Stimulated activated naive CD4-positive, alpha-beta T cell (primary cell): ENCODE results near the gene CNPY1.

Experiments used
- DNase-seq, 6 experiments: peaks; one replicate each; lab custom pipeline; 2025; lab: John Stamatoyannopoulos, UW

CNPY1 gene

GRCh38 chr7:155511702-155511996 is 34.7 kb downstream of the CNPY1 start:
- no peak for DNase-seq

- DNase-seq = no peak
Observed at GRCh38 chr7:155510975-155511701, 35.2 kb downstream of the CNPY1 start.

GRCh38 chr7:155509725-155510551 is 36.4 kb downstream of the CNPY1 start:
- no peak for DNase-seq

DNA sequence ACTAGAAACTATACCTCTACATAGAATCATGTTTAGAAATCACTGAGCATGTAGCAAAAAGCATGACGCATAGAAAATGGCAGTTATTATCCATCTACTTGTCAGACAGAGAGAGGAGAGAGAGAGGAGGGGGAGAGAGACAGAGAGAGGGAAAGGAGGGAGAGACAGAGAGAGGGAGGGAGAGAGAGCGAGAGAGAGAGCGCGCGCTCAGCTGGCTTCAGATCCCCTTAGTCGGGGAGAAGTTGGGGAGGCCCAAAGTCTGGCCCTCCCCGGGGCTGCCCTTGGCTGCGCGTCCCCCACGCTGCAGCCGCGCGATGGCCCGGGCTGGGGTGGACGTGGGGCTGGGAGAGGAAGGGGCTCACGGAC is 37.0 kb downstream of the CNPY1 start:
- DNase-seq = no peak

DNA sequence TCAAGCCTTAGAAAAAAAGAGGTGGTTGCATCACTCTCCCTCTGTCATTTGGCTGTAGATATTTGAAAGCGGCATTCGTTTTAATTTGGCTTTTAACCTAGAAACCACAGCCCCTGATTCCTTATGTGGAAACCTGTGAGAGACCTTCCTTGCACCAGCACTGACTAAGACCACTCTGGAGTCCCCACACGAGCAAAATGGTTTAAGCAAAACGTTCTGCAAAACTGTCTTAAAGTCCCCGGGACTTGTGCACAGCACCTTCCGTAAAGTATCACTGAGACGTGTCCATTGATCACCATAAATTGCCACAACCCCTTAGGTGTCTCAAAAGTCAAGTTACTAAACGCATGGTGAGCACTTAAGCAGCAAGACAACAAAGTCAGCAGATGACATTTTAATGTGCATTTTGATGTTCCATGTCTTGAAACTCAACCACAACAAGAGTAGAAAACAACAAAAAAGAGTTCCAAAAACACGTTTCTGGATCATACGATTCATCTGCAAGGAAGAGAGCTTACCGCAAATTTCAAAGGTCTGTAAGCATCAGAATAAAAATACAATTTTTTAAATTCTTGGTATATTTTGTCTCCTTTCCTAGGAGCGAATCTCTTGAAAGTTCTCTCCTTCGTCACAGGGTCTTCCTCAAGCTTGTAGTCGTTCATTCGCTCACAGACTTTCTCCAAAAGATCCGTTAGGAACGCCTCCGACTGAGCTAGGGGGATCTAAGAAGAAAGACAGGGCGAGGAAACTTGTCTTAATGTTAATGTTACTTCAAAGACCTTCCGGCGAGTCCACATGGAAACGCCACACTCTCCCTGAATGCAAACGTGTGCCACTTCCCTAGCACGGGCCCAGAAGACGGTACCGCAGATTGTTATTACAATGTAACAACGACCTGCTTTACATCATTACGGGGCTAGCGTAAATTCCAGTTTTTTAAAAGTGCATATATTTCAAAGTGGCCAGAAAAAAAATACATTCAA is 37.7 kb downstream of the CNPY1 start:
- no peak for DNase-seq

DNA sequence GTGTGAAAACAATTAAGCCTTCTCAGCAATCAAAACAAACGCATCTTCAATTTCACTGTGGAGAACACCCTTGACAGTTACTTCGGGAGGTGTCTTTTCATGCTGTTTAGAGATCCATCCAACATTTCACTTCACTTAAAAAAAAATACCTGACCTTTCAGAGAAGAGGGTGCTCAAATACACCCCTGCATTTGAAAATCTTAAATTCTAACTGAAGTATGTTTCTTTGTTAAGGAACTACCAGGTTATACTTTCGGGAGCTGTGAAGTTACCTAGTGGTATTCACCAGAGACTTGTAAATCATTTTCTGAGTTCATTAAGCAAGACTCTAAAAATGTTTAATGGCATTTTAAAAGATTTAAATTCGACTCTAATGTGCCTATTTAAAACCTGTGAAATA is 38.8 kb downstream of the CNPY1 start:
- DNase-seq = no peak

DNA sequence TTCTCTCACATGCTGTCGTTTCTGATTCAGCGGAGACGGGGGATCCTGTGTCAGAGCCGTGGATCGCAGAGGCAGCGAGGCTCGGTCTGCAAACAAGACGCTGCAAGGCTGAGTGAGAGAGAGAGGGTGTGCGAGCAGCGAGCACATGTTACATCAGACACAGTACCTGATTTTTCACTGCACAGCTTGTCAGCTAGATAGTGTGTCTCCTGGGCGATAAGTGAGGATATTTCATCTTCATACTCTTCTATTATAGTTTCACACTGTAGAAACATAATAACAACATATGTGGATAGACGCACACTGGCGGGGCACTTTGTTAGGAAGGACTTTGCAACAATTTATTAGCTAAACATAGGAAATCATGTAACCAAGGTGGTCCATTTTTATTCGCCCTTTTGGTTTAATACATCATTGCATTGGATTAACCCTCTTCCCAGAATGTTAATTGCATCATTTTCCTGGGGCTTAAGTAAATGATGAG is 39.5 kb downstream of the CNPY1 start:
- no peak for DNase-seq

DNA sequence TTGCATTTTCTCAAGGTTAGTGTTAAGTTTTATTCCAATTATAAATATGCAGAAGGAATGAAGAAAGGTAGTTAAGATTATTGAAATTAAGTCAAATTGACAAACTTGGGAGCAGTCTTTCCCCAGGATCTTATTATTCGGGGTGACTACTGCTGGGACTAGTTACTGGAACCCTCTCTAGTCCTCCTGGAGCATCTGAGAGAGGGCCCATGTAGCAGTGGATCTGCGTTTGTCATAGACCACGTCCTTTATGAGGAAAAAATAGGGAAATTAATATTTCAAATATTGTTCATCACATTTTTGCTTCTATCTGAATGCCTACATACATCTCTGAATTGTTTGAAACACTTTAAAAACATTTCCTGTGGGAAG is 41.0 kb downstream of the CNPY1 start:
- no peak for DNase-seq

GRCh38 chr7:155497149-155497901 is 49.0 kb downstream of the CNPY1 start:
- no peak for DNase-seq

- no peak for DNase-seq
Observed at GRCh38 chr7:155496267-155497005, 49.9 kb downstream of the CNPY1 start.

DNA sequence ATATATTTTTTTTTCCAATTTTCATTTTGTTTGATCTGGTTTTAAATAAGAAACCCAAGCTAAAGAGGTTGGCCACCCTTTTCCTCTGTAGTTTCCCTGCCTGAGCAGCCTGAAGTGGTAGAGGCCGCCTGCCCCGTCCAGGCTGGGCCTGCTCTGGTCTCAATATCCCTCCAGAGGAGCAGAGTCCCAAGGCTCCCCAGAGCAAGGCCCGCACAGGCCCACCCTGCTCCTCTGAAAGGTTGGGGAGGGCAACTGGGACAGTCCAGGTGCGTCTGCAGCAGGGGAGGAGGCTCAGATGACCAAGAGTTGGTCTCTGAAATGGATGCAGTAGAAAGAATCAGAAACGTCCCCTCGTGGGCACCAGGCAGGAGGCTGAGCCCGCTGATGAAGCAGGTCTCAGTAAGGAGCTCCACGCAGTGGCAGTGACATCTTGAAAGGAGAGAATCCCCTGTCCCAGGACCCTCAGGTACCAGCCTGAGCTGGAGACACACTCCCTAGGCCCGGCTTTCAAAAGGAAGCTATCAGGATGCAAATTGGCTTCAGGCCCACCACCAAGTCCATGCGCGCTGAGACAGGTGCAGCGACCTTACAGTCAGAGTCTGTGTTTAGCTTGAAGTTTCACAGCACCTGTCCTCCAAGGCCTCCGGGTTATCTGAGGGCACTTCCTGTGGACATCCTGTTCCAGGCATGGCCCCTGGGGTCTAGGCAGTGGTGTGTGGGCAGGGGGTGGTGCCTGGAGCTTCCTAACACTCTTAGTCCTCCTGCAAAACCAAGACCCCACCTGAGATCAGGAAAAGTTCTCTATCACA is 50.7 kb downstream of the CNPY1 start:
- no peak for DNase-seq

DNA sequence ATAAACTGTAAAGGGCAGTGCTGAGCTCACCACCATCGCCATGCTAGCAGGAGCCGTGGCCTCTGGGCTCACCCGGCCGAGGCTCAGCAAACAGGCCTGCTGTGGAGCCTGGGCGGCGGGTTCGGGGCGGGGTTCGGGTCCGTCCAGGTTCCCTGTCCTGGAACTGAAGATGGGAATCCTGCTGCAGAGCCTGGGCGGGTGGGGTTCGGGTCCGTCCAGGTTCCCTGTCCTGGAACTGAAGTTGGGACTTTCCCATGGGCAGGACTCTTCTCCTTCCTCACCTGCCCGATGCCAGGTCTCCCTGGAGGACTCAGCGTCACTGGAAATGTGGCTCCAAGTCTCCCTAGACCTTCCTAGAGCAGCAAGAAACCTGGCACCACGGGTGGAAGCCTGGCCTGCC is 51.8 kb downstream of the CNPY1 start:
- DNase-seq = no peak

DNA sequence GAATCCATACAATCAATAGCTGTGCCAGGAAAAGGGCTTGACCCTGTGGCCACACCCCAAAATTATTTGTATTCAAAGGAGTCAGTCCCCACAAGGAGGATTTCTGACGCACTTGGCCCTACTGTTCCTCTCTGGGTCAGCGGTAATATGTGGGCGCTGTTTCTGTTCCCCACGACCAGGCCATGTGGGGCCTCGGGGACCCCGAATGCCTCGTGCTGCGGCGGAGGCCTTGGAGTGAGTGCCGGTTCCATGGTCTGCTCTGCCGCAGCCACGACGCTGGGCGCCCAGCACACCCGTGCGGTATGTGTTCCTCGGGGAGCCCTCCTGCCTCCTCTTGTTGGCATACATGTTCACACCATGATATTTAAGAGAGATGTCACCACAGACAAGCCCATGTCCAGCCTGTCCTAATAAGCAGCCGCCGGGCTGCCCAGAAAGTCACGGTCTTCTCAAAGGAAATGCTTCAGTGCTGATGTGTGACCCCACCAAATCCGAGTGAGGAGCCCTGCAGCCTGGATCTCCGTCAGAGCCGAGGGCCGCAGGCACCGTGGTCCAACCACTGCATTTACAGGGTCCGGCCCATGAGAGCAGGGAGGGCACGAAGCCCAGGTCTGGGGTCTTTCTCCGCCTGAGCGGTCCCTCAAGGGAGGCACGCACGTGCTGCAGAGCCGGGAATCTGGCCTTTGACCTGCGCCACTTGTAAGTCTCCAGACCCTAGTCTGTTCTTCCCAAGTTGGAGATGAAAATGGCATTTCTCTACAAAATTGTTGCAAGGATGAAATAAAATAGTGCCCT is 52.4 kb downstream of the CNPY1 start:
- no peak for DNase-seq

DNA sequence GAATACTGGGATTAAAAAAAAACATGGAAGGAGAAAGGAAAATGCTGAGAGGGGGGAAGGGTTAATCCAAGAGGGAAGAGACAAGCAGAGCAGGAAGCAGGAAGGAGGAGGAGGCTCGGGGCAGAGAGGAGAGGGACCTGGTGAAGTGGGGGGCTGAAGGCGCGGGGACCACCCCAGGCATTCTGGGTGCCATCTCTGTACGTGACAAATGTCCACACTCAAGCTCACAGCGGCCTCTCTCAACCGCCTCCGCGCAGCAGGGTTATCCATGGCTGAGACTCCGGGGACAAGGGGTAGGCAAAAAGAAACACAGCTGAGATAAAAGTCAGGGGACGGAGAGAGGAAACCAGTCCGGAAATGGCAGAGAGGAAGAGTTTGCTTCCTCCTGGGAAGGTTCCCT is 54.5 kb downstream of the CNPY1 start:
- DNase-seq = no peak

DNA sequence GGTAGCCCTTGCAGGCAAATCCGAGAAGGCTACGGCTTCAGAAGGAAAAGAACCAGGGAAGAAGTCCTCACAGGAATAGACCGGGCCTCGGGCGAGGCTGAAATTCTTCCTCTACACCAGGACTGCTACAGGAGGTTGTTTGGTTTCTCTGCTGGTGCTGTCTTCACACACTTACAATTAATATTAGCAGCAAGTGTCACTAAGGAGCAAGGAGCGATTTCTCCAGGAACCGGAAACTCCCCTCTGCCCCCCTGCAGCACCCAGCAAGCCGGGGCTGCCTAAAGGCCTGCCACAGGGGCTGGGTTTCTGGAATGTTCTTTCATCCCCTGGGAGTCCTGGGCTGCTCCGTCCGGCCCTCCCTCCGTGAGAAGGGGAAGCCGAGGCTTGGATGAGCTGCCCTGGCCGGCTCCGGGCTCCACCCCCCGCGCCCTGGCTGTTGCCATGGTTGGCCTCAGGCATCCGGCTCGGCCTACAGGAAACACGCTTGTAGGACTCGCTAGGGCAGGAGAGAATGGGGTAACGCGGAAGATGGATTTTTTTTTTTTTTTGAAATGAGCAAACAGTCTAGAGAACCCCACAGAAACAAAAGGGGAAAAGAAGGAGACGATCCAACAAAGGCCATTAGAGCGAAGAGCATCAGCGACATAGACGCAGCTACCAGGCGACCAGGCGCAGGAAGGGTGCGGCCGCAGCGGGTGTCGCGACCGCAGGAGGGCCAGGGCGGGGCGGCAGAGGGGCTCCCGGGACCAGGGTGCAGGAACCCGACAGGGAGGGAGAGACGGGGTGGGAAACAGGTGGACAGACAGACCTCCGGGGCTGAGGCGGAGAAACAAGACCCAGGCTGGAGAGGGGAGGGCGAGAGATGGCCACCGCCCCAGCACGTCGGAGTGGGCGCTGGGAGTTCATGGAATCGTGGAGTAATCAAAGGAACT is 55.4 kb downstream of the CNPY1 start:
- DNase-seq = peak in 1 of 6 experiments; percentile 5

DNA sequence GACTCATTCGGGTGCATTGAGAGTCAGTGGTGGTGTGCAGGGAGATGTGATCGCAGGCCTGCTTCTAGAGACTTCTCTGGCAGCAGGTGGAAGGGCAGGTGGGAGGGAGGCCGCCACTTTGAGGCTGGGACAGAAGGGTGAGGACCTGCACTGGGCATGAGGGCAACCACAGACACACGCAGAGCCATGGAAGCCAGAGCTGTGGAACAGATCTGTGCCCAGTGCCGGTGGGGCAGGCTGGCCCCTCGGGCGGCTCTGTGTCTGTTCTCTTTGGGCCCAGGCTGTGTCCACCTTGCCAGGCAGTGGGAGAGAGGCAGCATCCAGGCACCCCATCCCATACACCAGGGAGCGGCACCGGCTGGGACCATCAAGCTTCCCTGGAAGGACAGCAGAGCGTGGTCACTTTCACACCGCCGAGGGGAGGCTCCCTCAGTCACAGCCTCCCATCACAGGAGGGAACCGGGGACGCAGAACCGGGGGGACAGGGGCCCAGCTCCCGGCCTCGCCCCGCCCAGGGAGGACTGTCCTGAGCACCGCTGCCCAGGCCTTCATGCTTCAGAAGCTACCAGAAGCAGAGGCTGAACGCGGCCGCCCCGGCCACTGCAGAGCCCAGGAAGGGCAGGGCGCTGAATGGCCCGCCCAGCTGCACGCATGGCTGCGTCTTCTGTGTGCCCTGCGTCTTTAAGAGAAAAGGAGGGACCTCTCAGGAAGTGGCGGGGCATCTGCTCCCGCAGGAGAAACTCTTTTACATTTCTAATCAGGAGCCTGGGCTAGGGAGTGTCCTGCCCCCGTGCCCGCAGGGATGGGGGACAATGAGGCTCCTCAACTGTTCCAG is 56.3 kb downstream of the CNPY1 start:
- DNase-seq = no peak

- no peak for DNase-seq
Observed at GRCh38 chr7:155489158-155489840, 57.1 kb downstream of the CNPY1 start.
